Central memory CD8-positive, alpha-beta T cell (primary cell): ENCODE data around the gene CHKA.

ENCODE experiments used
- ATAC-seq: fragments of 150-1000 bp; cut with Tn5 transposase; replicated peaks from 2 replicates; pipeline ENCODE4 v1.10.0; 2022; ENCODE audit warnings: mild to moderate bottlenecking, moderate FRiP score, moderate number of reproducible peaks; ENCODE audit not compliant: poor library complexity, severe bottlenecking; ENCODE audit errors: extremely low read depth
- DNase-seq, 2 donors: peaks; one replicate each; pipeline ENCODE4 v3.0.0; 2021; ENCODE audit warnings: low spot score in 2 of 2
- H3K27ac Mint-ChIP-seq: one replicate; pipeline ENCODE4 v1.8.0; 2022; ENCODE audit warnings: low read depth, mild to moderate bottlenecking, moderate library complexity, mixed read lengths
- H3K27me3 Mint-ChIP-seq: one replicate; pipeline ENCODE4 v1.8.0; 2022; ENCODE audit warnings: mixed read lengths
- H3K36me3 Mint-ChIP-seq: one replicate; pipeline ENCODE4 v1.8.0; 2022; ENCODE audit warnings: mild to moderate bottlenecking, moderate library complexity, mixed read lengths; ENCODE audit not compliant: insufficient read depth
- H3K4me1 Mint-ChIP-seq: one replicate; pipeline ENCODE4 v1.8.0; 2022; ENCODE audit warnings: mixed read lengths
- H3K4me3 Mint-ChIP-seq: one replicate; pipeline ENCODE4 v1.8.0; 2022; ENCODE audit warnings: mild to moderate bottlenecking, moderate library complexity, mixed read lengths
- H3K9me3 Mint-ChIP-seq: one replicate; pipeline ENCODE4 v1.8.0; 2022; ENCODE audit warnings: mixed read lengths

Gene CHKA

DNA sequence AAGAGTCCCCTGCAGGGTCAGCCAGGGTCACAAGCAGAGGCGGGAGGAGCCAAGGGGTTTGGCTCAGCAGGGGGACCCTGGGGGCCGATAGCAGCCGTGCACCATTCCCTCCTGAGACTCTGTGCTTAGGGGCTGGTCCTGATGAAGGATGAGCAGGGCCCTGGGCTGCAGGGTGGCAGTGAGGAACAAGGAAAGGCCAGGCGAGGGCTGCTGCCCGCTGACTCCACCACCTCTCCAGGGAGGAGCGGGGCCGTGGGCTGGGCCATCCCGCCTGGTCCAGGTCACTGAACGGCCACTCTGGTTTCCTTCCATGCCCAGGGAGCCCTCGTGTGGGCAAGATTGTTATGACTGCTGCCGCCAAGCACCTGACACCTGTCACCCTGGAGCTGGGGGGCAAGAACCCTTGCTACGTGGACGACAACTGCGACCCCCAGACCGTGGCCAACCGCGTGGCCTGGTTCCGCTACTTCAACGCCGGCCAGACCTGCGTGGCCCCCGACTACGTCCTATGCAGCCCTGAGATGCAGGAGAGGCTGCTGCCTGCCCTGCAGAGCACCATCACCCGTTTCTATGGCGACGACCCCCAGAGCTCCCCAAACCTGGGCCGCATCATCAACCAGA, 99.9 kb downstream of the CHKA start:
- Mint-ChIP-seq H3K36me3 (no peaks in the 10 kb centered on the region), H3K27ac (no peak overlapping the region), H3K4me3 (no peak overlapping the region), H3K27me3 (peaks cover 11% of the 10 kb centered on the region), H3K9me3 (no peaks in the 10 kb centered on the region), H3K4me1 (peaks cover 4% of the 10 kb centered on the region)
- ATAC-seq (no peak), DNase-seq (no peak)

DNA sequence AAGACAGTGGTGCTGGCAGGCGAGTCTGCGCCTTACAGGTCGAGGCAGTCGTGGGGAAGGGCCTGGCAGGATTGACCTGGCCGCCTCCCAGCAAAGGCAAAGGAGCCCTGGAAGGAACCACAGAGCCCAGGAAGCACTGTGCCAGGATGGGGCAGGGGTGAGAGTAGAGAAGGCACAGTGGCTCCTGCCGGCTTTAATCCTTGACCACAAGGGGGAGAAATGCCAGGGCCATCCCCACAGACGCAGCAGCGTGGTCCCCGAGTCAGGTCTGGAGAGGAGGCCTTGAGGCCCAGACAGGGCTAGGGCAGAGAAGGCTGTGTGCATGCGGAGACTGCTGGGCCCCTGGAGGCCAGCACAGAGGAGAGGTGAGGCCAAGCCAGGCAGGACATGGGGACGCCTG, 100.6 kb downstream of the CHKA start:
- DNase-seq, result no peak

DNA sequence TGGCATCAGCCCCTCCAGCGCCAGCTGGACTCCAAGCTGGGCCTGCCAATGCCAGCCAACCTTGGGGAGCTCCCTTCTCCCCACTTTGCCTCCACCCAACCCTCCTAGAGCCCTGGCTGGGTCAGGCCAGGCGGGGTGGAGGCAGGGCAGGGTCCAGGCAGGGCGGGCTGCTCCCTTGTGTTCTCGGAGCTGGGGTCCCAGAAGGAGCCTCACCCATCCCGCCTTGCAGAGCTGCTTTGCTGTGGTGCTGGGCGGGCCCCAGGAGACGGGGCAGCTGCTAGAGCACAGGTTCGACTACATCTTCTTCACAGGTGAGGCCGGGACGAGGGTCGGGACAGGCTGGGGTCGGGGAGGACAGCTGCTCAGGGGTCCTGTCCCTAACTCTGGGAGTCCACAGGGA, 101.7 kb downstream of the CHKA start:
- Mint-ChIP-seq H3K36me3 (no peaks in the 10 kb centered on the region), H3K9me3 (no peaks in the 10 kb centered on the region), H3K27me3 (peaks cover 11% of the 10 kb centered on the region), H3K27ac (no peak overlapping the region), H3K4me1 (no peaks in the 10 kb centered on the region), H3K4me3 (no peak overlapping the region)
- DNase-seq (no peak), ATAC-seq (no peak)

More for the DNA sequence above, 100.6 kb downstream of the CHKA start:
- Mint-ChIP-seq H3K9me3 (no peaks in the 10 kb centered on the region), H3K27me3 (peaks cover 11% of the 10 kb centered on the region), H3K36me3 (no peaks in the 10 kb centered on the region), H3K4me1 (peaks cover 4% of the 10 kb centered on the region), H3K27ac (no peak overlapping the region), H3K4me3 (no peak overlapping the region)
- ATAC-seq, result no peak

DNA sequence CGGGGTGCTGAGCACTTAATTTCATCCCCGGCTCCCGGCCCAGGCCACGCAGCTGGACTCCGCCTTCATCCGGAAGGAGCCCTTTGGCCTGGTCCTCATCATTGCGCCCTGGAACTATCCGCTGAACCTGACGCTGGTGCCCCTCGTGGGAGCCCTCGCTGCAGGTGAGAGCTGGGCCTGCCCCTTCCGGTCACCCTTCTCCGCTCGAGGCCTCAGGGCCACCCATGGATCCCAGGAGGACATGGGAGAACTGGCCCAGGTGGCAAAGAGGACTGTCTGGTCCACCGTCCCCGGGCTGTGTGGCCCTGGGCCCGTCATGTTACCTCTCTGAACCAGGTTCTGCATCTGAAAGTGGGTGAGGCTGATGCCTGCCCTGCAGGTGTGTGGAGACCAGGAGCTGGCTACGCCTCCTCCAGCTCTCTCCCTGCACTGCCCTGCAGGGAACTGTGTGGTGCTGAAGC, 102.4 kb downstream of the CHKA start:
- Mint-ChIP-seq H3K4me3 (no peak overlapping the region), H3K27ac (no peak overlapping the region), H3K9me3 (no peaks in the 10 kb centered on the region), H3K27me3 (peaks cover 17% of the 10 kb centered on the region), H3K4me1 (no peaks in the 10 kb centered on the region), H3K36me3 (peaks cover 3% of the 10 kb centered on the region)
- ATAC-seq, result no peak
- no peak for DNase-seq

DNA sequence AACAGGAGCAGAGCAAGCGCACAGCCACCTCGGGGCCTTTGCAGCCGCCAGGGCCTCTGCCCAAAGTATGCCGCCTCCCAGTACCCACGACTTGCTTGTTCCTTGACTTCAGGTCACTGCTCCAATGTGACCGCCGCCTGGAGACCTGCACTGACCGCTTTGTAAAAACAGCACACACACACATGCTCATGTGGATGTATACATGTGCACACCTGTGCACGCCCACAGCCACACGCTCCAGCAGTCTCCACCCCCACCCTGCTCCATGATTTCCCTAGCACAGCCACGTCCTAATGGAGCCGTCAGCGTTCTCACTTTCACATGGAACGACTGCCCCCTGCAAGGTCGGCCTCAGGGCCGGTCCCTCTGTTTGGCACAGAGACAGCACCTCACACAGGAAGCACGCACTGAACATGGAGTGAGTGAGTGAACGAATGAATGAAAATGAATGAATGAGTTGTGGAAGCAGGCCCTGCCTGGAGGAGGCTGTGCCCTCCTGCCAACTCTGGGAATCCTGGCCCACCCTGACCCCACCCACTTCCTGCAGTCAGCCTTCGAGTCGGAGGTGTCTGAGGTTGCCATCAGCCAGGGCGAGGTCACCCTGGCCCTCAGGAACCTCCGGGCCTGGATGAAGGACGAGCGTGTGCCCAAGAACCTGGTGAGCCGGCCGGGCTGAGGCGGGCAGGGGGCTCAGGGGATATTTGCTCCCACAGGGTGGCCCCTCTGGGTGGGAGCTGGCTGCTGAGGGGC, 103.0 kb downstream of the CHKA start:
- H3K4me3 Mint-ChIP-seq, result no peak overlapping the region
- H3K27me3 Mint-ChIP-seq, result peaks cover 19% of the 10 kb centered on the region
- no peaks in the 10 kb centered on the region for H3K4me1 Mint-ChIP-seq
- H3K27ac Mint-ChIP-seq, result no peak overlapping the region
- no peaks in the 10 kb centered on the region for H3K9me3 Mint-ChIP-seq
- ATAC-seq, result no peak
- no peak for DNase-seq
- peaks cover 3% of the 10 kb centered on the region for H3K36me3 Mint-ChIP-seq

DNA sequence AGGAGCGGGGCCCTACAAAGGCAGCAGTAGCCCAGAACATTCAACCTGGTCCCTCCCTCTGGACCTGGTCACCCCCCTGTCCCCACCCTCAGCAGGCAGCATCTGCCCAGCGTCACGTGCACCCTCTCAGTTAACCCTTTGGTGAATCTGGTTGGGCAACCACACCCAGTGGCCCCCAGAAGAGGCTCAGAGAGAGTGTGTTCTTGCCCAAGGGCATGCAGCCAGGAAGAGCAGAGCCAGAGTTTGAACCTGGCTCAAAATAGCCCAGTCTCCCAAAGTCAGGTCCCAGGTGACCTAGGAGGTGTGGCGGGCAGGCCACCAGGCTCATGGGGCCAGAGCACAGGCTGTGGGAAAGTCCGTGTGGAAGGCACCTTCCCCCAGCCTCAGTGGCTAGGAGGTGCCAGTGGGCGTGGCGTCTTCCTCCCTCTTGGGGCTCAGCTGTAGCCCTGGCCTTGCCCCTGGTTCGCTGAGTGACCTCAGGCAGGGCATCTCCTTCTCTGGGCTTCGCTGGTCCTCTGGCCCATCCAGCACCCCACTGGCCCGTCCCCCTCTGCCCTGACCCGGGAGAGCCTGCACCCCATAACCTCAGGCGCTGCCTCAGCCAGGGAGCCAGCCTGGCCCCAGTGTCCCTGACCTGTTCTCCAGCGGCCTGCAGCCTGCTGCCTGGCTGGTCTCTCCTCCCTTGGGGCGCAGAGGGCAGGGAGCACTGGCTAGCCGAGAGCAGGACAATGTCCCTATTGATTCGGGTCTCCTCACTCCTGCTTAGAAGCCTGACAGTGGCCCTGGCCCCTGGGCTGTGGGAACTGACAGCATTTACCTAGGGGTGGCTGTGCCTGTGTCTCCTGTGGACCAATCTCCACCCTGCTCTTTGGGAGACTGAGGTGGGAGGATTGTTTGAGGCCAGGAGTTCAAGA, 104.0 kb downstream of the CHKA start:
- ATAC-seq (no peak), DNase-seq (no peak)
- no peak overlapping the region for H3K4me3 Mint-ChIP-seq
- H3K36me3 Mint-ChIP-seq, result peaks cover 3% of the 10 kb centered on the region
- no peaks in the 10 kb centered on the region for H3K9me3 Mint-ChIP-seq
- peaks cover 19% of the 10 kb centered on the region for H3K27me3 Mint-ChIP-seq
- no peak overlapping the region for H3K27ac Mint-ChIP-seq
- no peaks in the 10 kb centered on the region for H3K4me1 Mint-ChIP-seq

GRCh38 chr11:68016161-68016903, 104.9 kb downstream of the CHKA start:
- H3K4me3 Mint-ChIP-seq, result no peak overlapping the region
- no peak for DNase-seq
- H3K9me3 Mint-ChIP-seq, result no peaks in the 10 kb centered on the region
- no peak overlapping the region for H3K27ac Mint-ChIP-seq
- H3K36me3 Mint-ChIP-seq, result peaks cover 3% of the 10 kb centered on the region
- H3K4me1 Mint-ChIP-seq, result no peaks in the 10 kb centered on the region
- peaks cover 19% of the 10 kb centered on the region for H3K27me3 Mint-ChIP-seq
- ATAC-seq, result no peak

- peaks cover 13% of the 10 kb centered on the region for H3K27me3 Mint-ChIP-seq
- H3K36me3 Mint-ChIP-seq, result peaks cover 3% of the 10 kb centered on the region
Observed at GRCh38 chr11:68015467-68015866, 105.7 kb downstream of the CHKA start.

DNA sequence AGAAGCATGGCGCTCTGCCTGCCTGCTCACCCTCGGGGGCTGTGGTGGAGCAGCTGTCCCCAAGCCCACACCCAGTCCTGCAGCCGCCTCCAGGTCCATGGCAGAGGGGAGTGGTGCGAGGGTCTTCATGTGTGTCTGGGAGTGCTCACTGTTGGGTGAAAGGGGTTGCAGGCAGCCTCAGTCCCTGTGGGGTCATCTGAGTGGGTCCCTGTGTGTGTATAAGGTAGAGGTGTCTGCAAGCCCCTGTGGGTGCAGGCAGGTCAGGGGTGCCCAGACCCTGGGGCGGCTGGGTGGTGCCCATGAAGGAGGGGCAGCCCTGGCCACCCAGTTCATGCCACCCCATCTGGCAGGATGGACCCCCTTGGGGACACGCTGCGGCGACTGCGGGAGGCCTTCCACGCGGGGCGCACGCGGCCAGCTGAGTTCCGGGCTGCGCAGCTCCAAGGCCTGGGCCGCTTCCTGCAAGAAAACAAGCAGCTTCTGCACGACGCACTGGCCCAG, 106.2 kb downstream of the CHKA start:
- Mint-ChIP-seq H3K9me3 (no peaks in the 10 kb centered on the region), H3K4me1 (no peaks in the 10 kb centered on the region), H3K4me3 (no peak overlapping the region), H3K27me3 (peaks cover 8% of the 10 kb centered on the region), H3K27ac (no peak overlapping the region), H3K36me3 (peaks cover 3% of the 10 kb centered on the region)
- ATAC-seq (no peak), DNase-seq (no peak)

More at GRCh38 chr11:68015467-68015866, 105.7 kb downstream of the CHKA start:
- H3K9me3 Mint-ChIP-seq, result no peaks in the 10 kb centered on the region
- no peak for ATAC-seq
- no peaks in the 10 kb centered on the region for H3K4me1 Mint-ChIP-seq
- no peak overlapping the region for H3K4me3 Mint-ChIP-seq
- no peak for DNase-seq
- H3K27ac Mint-ChIP-seq, result no peak overlapping the region

DNA sequence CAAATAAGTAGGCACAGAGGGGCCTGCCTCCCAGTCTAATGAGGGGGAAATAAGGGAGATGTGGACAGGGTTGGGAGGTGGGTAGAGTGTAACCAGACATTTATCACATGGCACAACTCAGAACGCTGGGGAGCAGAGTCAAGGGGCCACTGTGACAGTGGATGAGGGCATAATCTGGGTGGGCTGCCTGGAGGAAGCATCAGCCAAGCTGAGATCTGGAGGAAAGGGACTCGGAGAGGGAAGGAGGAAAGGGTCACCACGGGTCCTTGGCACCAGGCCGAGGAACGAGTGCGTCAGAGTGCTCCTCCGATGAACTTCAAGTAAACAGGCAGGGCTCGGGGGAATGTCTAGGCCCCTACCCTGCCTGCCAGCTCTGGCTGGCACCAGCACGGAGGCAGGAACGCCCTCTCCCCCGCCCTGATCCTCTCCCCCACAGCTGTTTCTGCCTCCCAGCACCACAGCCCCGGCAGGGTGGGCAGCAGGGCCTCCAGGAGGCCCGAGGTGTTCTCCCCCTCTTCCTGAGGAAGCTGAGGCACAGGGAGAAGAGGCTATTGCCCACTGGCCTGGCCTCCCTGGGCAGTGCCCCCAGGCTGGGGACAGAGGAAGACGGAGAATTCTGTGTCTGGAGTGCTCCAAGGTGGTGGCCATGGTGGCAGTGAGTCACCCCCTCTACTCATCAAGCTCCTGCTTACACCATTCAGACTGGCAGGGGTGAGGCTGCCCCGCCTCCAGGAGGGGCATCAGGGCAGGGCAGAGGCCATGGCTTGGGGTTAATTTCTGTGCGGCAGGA, 106.8 kb downstream of the CHKA start:
- Mint-ChIP-seq H3K9me3 (no peaks in the 10 kb centered on the region), H3K27ac (no peak overlapping the region), H3K36me3 (peaks cover 3% of the 10 kb centered on the region), H3K4me3 (no peak overlapping the region), H3K4me1 (no peaks in the 10 kb centered on the region), H3K27me3 (peaks cover 8% of the 10 kb centered on the region)
- DNase-seq (no peak), ATAC-seq (no peak)

GRCh38 chr11:68013611-68014156, 107.5 kb downstream of the CHKA start:
- ATAC-seq, result no peak
- no peak overlapping the region for H3K27ac Mint-ChIP-seq
- no peaks in the 10 kb centered on the region for H3K4me1 Mint-ChIP-seq

More at GRCh38 chr11:68013611-68014156, 107.5 kb downstream of the CHKA start:
- Mint-ChIP-seq H3K4me3 (no peak overlapping the region), H3K9me3 (no peaks in the 10 kb centered on the region), H3K36me3 (peaks cover 3% of the 10 kb centered on the region), H3K27me3 (peaks cover 8% of the 10 kb centered on the region)
- DNase-seq, result no peak
